Spleen (tissue), 7 donors: ENCODE measurements around the gene ARHGEF40.

ENCODE experiments used
- POLR2A ChIP-seq, 3 donors: fragments of 450-650 bp; IDR thresholded peaks; one replicate each; pipeline ENCODE4 v1.5.1; 2017; ENCODE audit warnings: antibody characterized with exemption in 3 of 3, mild to moderate bottlenecking in 1 of 3
- POLR2AphosphoS5 ChIP-seq, 3 donors: sonication (generic); formaldehyde crosslinking; IDR thresholded peaks; one replicate each; pipeline ENCODE4 v1.5.1; 2017; ENCODE audit warnings: antibody characterized with exemption in 3 of 3
- TF ChIP-seq, protein P1 (sequence below), 11 experiments: fragments of 200-600 bp in 7 of 11; fragments of 450-650 bp in 4 of 11; sonication (generic) in 4 of 11; IDR thresholded peaks in 8 of 11; conservative IDR thresholded peaks in 3 of 11; 1 replicate in 7 of 11; 2 replicates in 4 of 11; pipeline versions ENCODE4 v1.4.0 to v1.8.0; 2016 to 2021; ENCODE audit warnings: antibody characterized with exemption in 11 of 11, inconsistent platforms in 4 of 11, mild to moderate bottlenecking in 1 of 11
- donor health status: DM: no; HTN: no; CAD: no; lungs with moderate emphysema.
- donor health status: DM: no; HTN: no; CAD: no.
- donor health status: DM: no; HTN: no; CAD: no.

- TF ChIP-seq, protein P1, sequence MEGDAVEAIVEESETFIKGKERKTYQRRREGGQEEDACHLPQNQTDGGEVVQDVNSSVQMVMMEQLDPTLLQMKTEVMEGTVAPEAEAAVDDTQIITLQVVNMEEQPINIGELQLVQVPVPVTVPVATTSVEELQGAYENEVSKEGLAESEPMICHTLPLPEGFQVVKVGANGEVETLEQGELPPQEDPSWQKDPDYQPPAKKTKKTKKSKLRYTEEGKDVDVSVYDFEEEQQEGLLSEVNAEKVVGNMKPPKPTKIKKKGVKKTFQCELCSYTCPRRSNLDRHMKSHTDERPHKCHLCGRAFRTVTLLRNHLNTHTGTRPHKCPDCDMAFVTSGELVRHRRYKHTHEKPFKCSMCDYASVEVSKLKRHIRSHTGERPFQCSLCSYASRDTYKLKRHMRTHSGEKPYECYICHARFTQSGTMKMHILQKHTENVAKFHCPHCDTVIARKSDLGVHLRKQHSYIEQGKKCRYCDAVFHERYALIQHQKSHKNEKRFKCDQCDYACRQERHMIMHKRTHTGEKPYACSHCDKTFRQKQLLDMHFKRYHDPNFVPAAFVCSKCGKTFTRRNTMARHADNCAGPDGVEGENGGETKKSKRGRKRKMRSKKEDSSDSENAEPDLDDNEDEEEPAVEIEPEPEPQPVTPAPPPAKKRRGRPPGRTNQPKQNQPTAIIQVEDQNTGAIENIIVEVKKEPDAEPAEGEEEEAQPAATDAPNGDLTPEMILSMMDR (IDR thresholded peaks at IDR 0.05 in 8 of 11, conservative IDR thresholded peaks at IDR 0.05 in 3 of 11): no peak
- TF ChIP-seq POLR2AphosphoS5 (IDR thresholded peaks at IDR 0.05) (no peak), POLR2A (IDR thresholded peaks at IDR 0.05) (no peak)
Measured at GRCh38 chr14:21073921-21074320, 3.8 kb downstream of the ARHGEF40 start.
